PC-9 (cell line): ENCODE results near the gene RAB3C. TPM values are rescaled to one million over a fixed set of nuclear protein-coding genes. Genes with fewer than 3 reads are reported as not detected.

Experiments used
- BruUV-seq: library from RNA; stranded (reverse); fragments of 400-500 nt; replicated peaks from 2 replicates; lab custom pipeline; 2021; lab: Mats Ljungman, UMichigan
- CTCF ChIA-PET: fragments of 300-600 bp; sonication (Branson Sonifier 250); formaldehyde crosslinking; loops from one replicate; lab custom pipeline; 2022; ENCODE audit warnings: antibody characterized with exemption; lab: Charles Lee
- POLR2A ChIA-PET: fragments of 300-600 bp; sonication (Branson Sonifier 250); formaldehyde crosslinking; loops from one replicate; lab custom pipeline; 2022; ENCODE audit warnings: antibody characterized with exemption; ENCODE audit not compliant: unreplicated experiment; lab: Charles Lee
- DNase-seq, 2 experiments: peaks; one replicate each; pipeline versions ENCODE4 v3.0.0 to v3.0.0-alpha.2; 2015 to 2022; ENCODE audit warnings: mixed read lengths in 1 of 2
- H2AFZ ChIP-seq: fragments of 200-600 bp; sonication (generic); 2 replicates; pipeline ENCODE4 v1.8.1; 2017; ENCODE audit warnings: antibody characterized with exemption
- H3F3A ChIP-seq: fragments of 200-600 bp; sonication (generic); 2 replicates; pipeline ENCODE4 v1.8.1; 2017; ENCODE audit warnings: antibody characterized with exemption, mild to moderate bottlenecking, low read depth; ENCODE audit not compliant: insufficient read depth
- H3K27ac ChIP-seq: fragments of 200-600 bp; sonication (generic); 2 replicates; pipeline ENCODE4 v1.6.1; 2016; ENCODE audit warnings: mixed run types
- H3K27me3 ChIP-seq: fragments of 200-600 bp; sonication (generic); 2 replicates; pipeline ENCODE4 v1.6.1; 2016; ENCODE audit warnings: low read depth, mixed run types; ENCODE audit not compliant: insufficient read depth
- H3K36me3 ChIP-seq: fragments of 200-600 bp; sonication (generic); 2 replicates; pipeline ENCODE4 v1.6.1; 2016; ENCODE audit warnings: low read depth, mixed run types
- H3K4me1 ChIP-seq: fragments of 200-600 bp; sonication (generic); replicated peaks from 2 replicates; pipeline ENCODE4 v1.6.1; 2016; ENCODE audit warnings: mixed run types; ENCODE audit not compliant: insufficient read depth
- H3K4me2 ChIP-seq: fragments of 200-600 bp; sonication (generic); 2 replicates; pipeline ENCODE4 v1.6.1; 2017; ENCODE audit warnings: mixed run types
- H3K4me3 ChIP-seq: fragments of 200-600 bp; sonication (generic); 2 replicates; pipeline ENCODE4 v1.6.1; 2016; ENCODE audit warnings: mixed run types
- H3K79me2 ChIP-seq: fragments of 200-600 bp; sonication (generic); 2 replicates; pipeline ENCODE4 v1.6.1; 2017; ENCODE audit warnings: low read depth, mixed run types
- H3K9me2 ChIP-seq: fragments of 200-600 bp; sonication (generic); 2 replicates; pipeline ENCODE4 v1.8.1; 2017; ENCODE audit warnings: mild to moderate bottlenecking; ENCODE audit not compliant: insufficient read depth
- H3K9me3 ChIP-seq: fragments of 200-600 bp; sonication (generic); 2 replicates; pipeline ENCODE4 v1.8.1; 2016; ENCODE audit warnings: low read depth; ENCODE audit not compliant: insufficient read depth
- H4K20me1 ChIP-seq: fragments of 200-600 bp; sonication (generic); 2 replicates; pipeline ENCODE4 v1.8.1; 2017; ENCODE audit not compliant: insufficient read depth
- EZH2 ChIP-seq: fragments of 200-600 bp; sonication (generic); IDR thresholded peaks from 2 replicates; pipeline ENCODE4 v1.8.0; 2017; ENCODE audit warnings: antibody characterized with exemption, low read depth
- intact Hi-C: fragments of 100-400 bp; cut with micrococcal nuclease; formaldehyde crosslinking; loops from one replicate; pipeline ENCODE4 v1.10.0; 2022; ENCODE audit not compliant: unreplicated experiment
- total RNA-seq: library from RNA; stranded (reverse); gene quantifications from 2 replicates; pipeline ENCODE4 v1.2.3, GENCODE V29; 2021
- TF ChIP-seq, protein P1 (sequence below): fragments of 200-600 bp; sonication (generic); conservative IDR thresholded peaks from 2 replicates; pipeline ENCODE4 v1.6.1; 2017; ENCODE audit warnings: mixed run types, antibody characterized with exemption, mild to moderate bottlenecking, moderate library complexity

Gene RAB3C
- total RNA-seq, 1 experiment from 2014 or later, result not detected

DNA sequence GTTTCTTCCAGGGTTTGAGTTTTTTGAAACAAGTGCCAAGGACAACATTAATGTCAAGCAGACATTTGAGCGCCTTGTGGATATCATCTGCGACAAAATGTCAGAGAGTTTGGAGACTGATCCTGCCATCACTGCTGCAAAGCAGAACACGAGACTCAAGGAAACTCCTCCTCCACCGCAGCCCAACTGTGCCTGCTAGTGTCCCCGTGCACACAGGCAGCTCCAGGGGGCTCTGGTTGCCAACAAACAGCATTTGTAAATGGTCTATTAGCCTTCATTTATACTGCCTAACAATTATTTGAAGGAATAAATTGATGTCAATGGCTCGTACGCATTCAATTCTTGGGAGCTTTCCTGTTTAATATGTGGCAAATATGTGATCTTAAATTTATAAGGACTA is 268.3 kb downstream of the RAB3C start:
- Histone ChIP-seq H3K9me3 (no peaks in the 10 kb centered on the region), H2AFZ (no peak overlapping the region), H3K36me3 (no peaks in the 10 kb centered on the region), H3K27me3 (no peaks in the 10 kb centered on the region), H4K20me1 (no peaks in the 10 kb centered on the region), H3K27ac (no peak overlapping the region), H3K79me2 (no peaks in the 10 kb centered on the region), H3F3A (peaks cover 5% of the 10 kb centered on the region; the same call in 1 of the 2 replicates), H3K9me2 (no peaks in the 10 kb centered on the region), H3K4me3 (no peak overlapping the region), H3K4me1 (peaks cover 18% of the 10 kb centered on the region), H3K4me2 (no peak overlapping the region)
- intact Hi-C loops, result loop anchor here (5.0 kb wide), 1 partner anchor 964 kb away; no protein-coding TSS in a partner anchor
- TF ChIP-seq, protein P1, sequence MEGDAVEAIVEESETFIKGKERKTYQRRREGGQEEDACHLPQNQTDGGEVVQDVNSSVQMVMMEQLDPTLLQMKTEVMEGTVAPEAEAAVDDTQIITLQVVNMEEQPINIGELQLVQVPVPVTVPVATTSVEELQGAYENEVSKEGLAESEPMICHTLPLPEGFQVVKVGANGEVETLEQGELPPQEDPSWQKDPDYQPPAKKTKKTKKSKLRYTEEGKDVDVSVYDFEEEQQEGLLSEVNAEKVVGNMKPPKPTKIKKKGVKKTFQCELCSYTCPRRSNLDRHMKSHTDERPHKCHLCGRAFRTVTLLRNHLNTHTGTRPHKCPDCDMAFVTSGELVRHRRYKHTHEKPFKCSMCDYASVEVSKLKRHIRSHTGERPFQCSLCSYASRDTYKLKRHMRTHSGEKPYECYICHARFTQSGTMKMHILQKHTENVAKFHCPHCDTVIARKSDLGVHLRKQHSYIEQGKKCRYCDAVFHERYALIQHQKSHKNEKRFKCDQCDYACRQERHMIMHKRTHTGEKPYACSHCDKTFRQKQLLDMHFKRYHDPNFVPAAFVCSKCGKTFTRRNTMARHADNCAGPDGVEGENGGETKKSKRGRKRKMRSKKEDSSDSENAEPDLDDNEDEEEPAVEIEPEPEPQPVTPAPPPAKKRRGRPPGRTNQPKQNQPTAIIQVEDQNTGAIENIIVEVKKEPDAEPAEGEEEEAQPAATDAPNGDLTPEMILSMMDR, result no peak
- no peak for TF ChIP-seq EZH2
- CTCF ChIA-PET, result no interaction called here
- no peak for DNase-seq
- BruUV-seq, result no TSS peak
- POLR2A ChIA-PET, result no interaction called here

GRCh38 chr5:58851571-58851970 is 268.7 kb downstream of the RAB3C start:
- BruUV-seq, result no TSS peak
- Histone ChIP-seq H3K9me3 (no peaks in the 10 kb centered on the region), H3K4me3 (no peak overlapping the region), H2AFZ (no peak overlapping the region), H3K79me2 (no peaks in the 10 kb centered on the region), H3K4me1 (peaks cover 22% of the 10 kb centered on the region), H3K9me2 (no peaks in the 10 kb centered on the region), H3K27ac (no peak overlapping the region), H3K27me3 (no peaks in the 10 kb centered on the region), H4K20me1 (no peaks in the 10 kb centered on the region), H3K4me2 (no peak overlapping the region), H3K36me3 (no peaks in the 10 kb centered on the region), H3F3A (peaks cover 5% of the 10 kb centered on the region; the same call in 1 of the 2 replicates)
- intact Hi-C loops, result loop anchor here (5.0 kb wide), 1 partner anchor 964 kb away; no protein-coding TSS in a partner anchor
- DNase-seq, result no peak
- CTCF ChIA-PET, result no interaction called here
- POLR2A ChIA-PET, result no interaction called here
- TF ChIP-seq, protein P1, result no peak
- TF ChIP-seq EZH2, result no peak

GRCh38 chr5:58852566-58852965 is 269.7 kb downstream of the RAB3C start:
- CTCF ChIA-PET, result no interaction called here
- BruUV-seq, result no TSS peak
- peaks cover 23% of the 10 kb centered on the region for H3K4me1 ChIP-seq
- no peaks in the 10 kb centered on the region for H3K9me3 ChIP-seq
- H3K27me3 ChIP-seq, result no peaks in the 10 kb centered on the region
- H3K9me2 ChIP-seq, result no peaks in the 10 kb centered on the region
- TF ChIP-seq EZH2, result no peak
- TF ChIP-seq, protein P1, result no peak
- no peak overlapping the region for H3K4me2 ChIP-seq
- H3F3A ChIP-seq, result peaks cover 5% of the 10 kb centered on the region; the same call in 1 of the 2 replicates
- H3K36me3 ChIP-seq, result no peaks in the 10 kb centered on the region
- no peak overlapping the region for H3K27ac ChIP-seq
- no peak for DNase-seq
- H4K20me1 ChIP-seq, result no peaks in the 10 kb centered on the region
- H3K79me2 ChIP-seq, result no peaks in the 10 kb centered on the region
- POLR2A ChIA-PET, result no interaction called here
- no peak overlapping the region for H2AFZ ChIP-seq
- intact Hi-C loops, result loop anchor here (5.0 kb wide), 1 partner anchor 965 kb away; no protein-coding TSS in a partner anchor
- no peak overlapping the region for H3K4me3 ChIP-seq
